Hematopoietic multipotent progenitor cell treated with erythropoietin and hydrocortisone succinate and interleukin-3 and kit ligand, for 15 days (in vitro differentiated cells): ENCODE results near the gene MS4A14.
"Not testable (repeated sequence)": the region's sequence is repeated elsewhere in the genome, so short reads cannot be mapped to it uniquely, and the experiment has no call there.

Source experiments
- DNase-seq: peaks from one replicate; pipeline ENCODE4 v3.0.0-alpha.2; 2015; ENCODE audit warnings: low spot score

Gene MS4A14

DNA sequence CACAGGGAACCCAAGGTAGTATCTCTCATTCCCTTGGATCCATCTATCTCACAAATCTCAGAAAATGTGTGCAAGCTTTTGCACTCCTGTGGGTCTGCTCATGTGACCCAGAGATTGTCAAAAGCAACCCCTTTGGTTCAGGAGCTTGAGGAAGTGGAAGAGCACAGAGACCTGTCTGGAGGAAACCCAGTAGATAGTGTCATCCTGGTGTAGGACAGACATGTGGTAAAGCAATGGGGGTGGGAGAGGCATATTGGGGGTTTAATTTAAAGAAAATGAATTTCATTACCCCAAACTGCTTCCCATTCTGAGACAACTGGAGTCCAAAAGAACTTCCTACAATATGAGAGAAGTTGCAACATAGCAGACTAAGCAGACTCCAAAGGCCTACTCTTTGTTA, 5.8 kb upstream of the MS4A14 start:
- no peak for DNase-seq

DNA sequence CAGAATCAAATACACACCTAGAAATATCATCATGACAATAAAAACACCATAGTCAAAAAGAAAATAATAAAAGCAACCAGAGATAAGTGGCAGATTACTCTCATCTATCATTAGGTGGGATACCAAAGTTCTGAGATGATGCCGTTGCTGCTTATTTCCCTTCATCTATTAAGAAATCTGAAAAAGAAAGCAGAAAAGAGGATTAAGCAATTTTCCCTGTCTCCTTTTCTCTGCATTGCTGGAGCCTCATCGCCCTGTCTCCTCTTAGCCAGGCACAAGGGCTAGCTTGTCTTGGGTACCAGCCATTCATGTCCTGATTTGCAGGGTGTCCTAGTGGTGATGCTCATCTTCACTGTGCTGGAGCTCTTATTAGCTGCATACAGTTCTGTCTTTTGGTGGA, 3.9 kb upstream of the MS4A14 start:
- no peak for DNase-seq

DNA sequence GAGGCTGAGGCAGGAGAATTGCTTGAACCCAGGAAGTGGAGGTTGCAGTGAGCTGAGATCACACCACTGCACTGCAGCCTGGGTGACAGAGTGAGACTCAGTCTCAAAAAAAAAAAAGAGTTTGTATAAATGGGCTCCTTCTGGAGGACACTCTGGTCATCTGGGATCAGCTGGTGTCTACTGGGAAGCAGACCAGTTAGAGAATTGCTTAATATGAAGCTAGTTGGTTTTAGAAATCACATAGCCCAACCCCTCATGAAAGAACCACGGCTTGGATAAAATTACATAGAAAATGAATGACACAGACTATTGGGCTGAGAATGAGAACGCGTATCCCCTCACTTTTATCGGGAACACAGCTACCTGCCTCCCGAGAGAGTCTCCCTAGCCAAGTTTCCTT, 3.2 kb upstream of the MS4A14 start:
- DNase-seq = no peak

DNA sequence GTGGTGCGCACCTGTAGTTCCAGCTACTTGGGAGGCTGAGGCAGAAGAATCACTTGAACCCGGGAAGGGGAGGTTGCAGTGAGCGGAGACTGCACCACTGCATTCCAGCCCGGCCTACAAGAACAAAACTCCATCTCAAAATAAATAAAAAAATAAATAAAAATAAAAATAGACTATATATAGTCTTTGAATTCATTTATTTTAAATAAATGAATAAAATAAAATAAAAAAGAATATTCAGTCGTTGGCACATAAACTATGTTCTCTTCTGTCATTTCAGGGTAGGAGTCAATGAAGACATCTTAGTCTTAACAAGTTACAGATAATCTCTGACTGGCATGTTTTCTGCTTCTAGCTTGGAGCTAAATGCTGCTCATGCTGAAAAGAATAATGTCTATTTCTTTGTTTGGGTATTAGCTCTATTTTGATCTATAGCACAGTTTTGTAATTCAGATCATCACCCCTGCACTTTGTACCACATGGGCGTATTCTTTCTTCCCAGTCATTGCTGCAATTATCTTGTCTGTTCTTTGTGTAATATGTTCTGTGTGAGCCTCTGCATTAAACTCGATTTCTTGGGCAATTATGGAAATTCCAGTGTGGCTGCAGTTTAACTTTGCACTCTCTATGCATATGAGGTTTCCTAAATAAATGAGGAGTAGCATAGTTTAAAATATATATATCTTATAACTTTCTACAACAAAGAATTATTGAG, 1.4 kb upstream of the MS4A14 start:
- no peak for DNase-seq

DNA sequence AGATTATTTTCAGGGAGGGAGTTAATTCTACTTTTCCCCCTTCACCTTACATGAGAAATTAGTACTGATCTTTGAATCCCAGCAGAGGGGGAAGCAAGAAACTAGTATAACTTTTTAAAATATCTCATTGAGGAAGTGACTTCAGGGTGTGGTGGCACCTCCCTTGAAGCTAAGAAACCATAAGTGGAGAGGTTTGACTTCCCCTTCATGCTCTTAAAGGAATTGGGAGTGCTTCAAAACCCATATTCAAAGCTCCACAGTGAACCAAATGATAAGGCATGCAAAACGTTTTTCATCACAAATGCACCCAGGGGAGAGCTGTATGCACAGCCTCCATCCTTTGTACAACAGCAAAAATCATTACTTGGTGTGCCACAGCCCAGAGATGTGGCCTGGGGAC, 540 bp downstream of the MS4A14 start:
- no peak for DNase-seq

- DNase-seq = no peak
Measured at GRCh38 chr11:60420015-60420414, 23.8 kb downstream of the MS4A14 start.

- no peak for DNase-seq
Measured at GRCh38 chr11:60422609-60423008, 26.4 kb downstream of the MS4A14 start.

DNA sequence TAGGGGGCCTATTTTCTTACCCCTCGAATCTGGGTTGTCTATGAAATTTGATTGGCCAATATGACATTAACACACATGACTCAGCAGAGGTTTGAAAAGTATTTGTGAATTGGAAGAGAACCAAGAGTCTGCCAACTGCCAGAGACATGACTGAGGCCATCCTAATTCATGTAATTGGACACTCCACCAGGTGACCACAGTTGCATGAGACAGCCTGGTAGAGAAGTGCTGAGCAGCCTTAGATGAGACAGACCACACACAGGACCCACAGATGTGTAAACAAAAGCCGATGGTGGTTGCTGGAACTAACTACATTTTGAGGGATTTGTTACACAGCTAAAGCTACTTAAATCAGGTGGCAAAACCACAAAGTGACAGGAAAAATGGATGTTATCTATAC, 32.3 kb downstream of the MS4A14 start:
- no peak for DNase-seq

DNA sequence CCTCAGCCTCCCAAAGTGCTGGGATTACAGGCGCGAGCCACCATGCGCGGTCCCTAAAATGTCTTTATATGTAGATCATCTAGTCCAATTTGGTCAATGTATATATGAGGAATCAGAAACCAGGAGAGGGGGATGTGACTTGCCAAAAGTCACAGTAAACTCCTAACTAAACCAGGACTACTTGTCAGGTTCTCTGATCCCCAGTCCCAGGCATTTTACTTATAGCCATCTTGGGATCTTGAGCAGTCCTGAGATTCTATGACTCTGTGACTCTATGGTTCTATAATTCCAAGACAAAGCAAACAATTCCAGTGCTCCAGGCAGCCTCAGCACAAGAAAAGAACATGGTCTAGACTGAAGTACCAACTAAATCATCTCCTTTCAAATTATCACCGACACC, 33.0 kb downstream of the MS4A14 start, which contains the start of gene MS4A5:
Gene MS4A5 (plus strand): TSS at position 301 of the 400 bp plus-strand sequence. CDS start 103 bp downstream, outside the sequence.
- no peak for DNase-seq

DNA sequence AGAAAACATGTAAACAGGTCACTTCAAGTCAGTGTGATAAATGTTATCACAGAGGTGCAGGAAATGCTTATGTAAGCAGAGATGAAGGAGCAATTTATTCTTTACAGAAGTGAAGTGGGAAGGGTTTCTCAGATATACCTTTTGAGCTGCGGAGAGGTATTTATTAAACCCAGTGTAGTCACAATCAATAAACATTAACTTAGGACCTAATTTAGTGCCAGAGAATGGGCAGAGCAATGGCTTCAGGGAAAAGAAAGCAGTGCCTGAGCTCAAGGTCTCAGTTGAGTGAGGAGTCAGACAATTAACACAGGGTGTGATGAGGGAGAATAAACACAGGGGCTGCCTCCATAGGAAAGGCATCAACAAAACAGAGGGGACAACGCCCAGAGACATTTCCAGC, 35.0 kb downstream of the MS4A14 start:
- DNase-seq = no peak

- DNase-seq = no peak
Measured at GRCh38 chr11:60433401-60433800, 37.1 kb downstream of the MS4A14 start.

GRCh38 chr11:60447070-60447469, 50.8 kb downstream of the MS4A14 start:
- DNase-seq = no peak

GRCh38 chr11:60447846-60448245, 51.6 kb downstream of the MS4A14 start:
- no peak for DNase-seq

DNA sequence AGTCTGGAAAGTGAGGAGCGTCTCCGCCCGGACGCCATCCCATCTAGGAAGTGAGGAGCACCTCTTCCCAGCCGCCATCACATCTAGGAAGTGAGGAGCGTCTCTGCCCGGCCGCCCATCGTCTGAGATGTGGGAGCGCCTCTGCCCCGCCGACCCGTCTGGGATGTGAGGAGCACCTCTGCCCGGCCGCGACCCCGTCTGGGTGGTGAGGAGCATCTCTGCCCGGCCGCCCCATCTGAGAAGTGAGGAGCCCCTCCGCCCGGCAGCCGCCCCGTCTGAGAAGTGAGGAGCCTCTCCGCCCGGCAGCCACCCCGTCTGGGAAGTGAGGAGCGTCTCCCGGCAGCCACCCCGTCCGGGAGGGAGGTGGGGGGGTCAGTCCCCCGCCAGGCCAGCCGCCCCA, 54.9 kb downstream of the MS4A14 start:
- not testable (repeated sequence) for DNase-seq

DNA sequence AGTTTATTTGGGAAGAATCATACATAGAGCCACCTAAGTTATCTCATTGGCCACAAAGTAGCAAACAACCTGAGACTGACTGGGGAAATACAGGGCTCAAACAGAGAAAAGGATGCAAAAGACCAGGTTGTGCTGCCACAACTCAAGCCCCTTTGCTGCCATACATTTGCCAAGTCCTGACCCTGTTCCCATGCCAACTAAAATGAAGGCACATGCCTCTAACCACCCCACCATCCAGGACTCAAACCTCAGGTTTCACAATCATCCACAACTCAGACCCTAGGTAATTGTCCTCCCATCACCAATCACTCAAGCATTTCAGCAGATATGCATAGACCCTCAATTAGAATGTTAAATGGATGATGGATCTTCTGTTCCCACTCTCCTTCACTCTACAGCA, 58.0 kb downstream of the MS4A14 start:
- no peak for DNase-seq

DNA sequence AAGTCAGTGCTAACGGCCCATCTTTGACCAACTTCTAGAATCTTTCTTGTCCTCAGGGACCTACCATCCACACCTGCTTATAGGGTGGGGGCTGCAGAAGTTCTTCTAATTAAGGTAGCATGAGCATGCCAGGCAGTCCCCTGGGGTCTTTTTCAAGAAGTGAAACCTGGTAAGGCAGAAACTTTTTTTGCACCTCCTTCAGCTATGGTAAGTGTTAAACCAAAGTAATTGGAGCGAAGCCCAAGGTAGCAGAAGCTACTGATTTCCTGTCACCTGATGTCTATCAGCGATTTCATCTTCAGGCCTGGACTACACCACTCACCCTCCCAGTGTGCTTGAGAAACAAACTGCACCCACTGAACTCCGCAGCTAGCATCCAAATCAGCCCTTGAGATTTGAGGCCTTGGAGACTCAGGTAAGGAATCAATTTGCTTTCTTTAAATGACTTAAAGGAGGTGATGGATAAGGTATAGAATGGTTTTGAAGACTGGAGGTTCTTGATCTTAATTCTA, 59.3 kb downstream of the MS4A14 start, which contains the start of gene MS4A1:
Gene MS4A1 (plus strand): TSS at position 317 of the 512 bp plus-strand sequence. CDS start 6,528 bp downstream, outside the sequence.
- DNase-seq = no peak

GRCh38 chr11:60457576-60457975, 61.3 kb downstream of the MS4A14 start:
- DNase-seq = no peak

DNA sequence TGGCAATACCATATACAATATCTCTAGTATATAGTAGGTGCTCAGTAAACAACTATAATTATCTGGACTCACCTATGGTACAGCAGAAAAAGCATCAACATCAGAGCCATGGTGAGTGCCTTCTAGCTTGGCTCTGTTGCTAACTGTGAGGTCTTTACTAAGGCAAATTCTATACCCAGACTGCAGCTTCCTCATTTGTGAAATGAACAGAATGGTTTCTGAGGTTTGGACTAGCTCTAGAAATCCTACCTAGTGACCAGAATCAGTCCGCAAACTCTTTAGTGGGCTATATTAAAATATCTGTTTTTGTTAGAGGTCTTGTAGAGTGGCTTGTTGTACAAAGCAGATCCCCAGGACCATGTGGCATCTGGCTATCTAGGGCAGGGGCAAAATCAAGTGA, 63.1 kb downstream of the MS4A14 start:
- no peak for DNase-seq
